ENCODE results near the gene COX18.

DNA sequence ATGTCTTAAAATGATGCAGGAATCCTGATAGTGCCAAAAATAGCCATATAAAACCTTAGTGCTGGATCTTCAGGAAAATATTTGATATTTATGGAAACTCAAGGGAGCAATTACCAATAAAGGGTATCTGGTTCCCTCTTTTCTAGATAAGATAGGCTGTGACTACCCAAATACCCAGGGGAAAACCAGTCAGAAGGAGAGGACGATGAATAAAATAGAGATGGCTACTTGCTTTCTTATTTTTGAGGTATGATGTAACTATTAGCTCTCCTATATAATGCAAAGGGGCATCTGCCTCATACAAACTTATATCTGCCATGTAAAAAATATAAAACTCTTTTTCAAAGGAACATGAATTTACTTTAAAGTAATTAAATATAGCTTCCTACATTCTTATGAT is 23.4 kb upstream of the COX18 start:
- TF ChIP-seq, protein P1, sequence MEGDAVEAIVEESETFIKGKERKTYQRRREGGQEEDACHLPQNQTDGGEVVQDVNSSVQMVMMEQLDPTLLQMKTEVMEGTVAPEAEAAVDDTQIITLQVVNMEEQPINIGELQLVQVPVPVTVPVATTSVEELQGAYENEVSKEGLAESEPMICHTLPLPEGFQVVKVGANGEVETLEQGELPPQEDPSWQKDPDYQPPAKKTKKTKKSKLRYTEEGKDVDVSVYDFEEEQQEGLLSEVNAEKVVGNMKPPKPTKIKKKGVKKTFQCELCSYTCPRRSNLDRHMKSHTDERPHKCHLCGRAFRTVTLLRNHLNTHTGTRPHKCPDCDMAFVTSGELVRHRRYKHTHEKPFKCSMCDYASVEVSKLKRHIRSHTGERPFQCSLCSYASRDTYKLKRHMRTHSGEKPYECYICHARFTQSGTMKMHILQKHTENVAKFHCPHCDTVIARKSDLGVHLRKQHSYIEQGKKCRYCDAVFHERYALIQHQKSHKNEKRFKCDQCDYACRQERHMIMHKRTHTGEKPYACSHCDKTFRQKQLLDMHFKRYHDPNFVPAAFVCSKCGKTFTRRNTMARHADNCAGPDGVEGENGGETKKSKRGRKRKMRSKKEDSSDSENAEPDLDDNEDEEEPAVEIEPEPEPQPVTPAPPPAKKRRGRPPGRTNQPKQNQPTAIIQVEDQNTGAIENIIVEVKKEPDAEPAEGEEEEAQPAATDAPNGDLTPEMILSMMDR (IDR thresholded peaks at IDR 0.05): no peak
- TF ChIP-seq EP300 (IDR thresholded peaks at IDR 0.05) (no peak), POLR2AphosphoS5 (IDR thresholded peaks at IDR 0.05) (no peak), POLR2A (IDR thresholded peaks at IDR 0.05) (no peak)
